ENCODE results near the gene PARD3B. TPM values are rescaled to one million over a fixed set of nuclear protein-coding genes. Genes with fewer than 3 reads are reported as not detected.

Gene PARD3B
- total and polyA plus RNA-seq, 2 of the 4 experiments (the other 2 are of a cell fraction) = 3.3 to 15.6 TPM

GRCh38 chr2:204696124-204696523, 150.8 kb downstream of the PARD3B start:
- Histone ChIP-seq H2AK5ac (ENCODE audit: low read depth, low read length) (no peak overlapping the region), H2BK5ac (ENCODE audit: low read depth, low read length, poor library complexity, severe bottlenecking) (no peak overlapping the region), H3K18ac (ENCODE audit: low read depth, low read length) (no peak overlapping the region), H2AK9ac (replicated peaks; ENCODE audit: low read depth, low read length, poor library complexity) (no peak overlapping the region), H3K79me1 (ENCODE audit: low read depth in 1 of 2, low read length in 2 of 2) (peaks cover 3 to 30% of the 10 kb centered on the region in 2 experiments), H3K27ac (ENCODE audit: insufficient read depth, low read length) (no peak overlapping the region), H4K5ac (ENCODE audit: low read depth, low read length) (no peak overlapping the region), H3K4me3 (ENCODE audit: insufficient read depth, low read depth, low read length) (no peak overlapping the region), H2BK20ac (ENCODE audit: low read depth, low read length) (no peak overlapping the region), H2BK120ac (ENCODE audit: low read depth, low read length) (no peak overlapping the region), H3K14ac (replicated peaks; ENCODE audit: low read depth, low read length) (no peak overlapping the region), H2BK15ac (ENCODE audit: low read depth, low read length) (no peak overlapping the region), H3K9me1 (ENCODE audit: insufficient read depth, low read length) (no peaks in the 10 kb centered on the region), H3K4me2 (ENCODE audit: low read depth, low read length) (no peak overlapping the region), H3K56ac (ENCODE audit: extremely low read depth, insufficient read depth, low read length) (no peak overlapping the region), H3K9me3 (ENCODE audit: control insufficient read depth, insufficient read depth, low read length) (no peaks in the 10 kb centered on the region), H3K4me1 (ENCODE audit: control insufficient read depth, insufficient read depth, low read length) (peaks cover 3% of the 10 kb centered on the region; the same call in 1 of the 2 replicates), H4K91ac (ENCODE audit: insufficient read depth, low read depth, low read length) (no peak overlapping the region), H4K20me1 (ENCODE audit: insufficient read depth, low read length) (no peaks in the 10 kb centered on the region), H2AFZ (replicated peaks; ENCODE audit: low read length, poor library complexity) (no peak overlapping the region), H4K8ac (ENCODE audit: low read depth in 2 of 2, low read length in 2 of 2) (no peak overlapping the region), H3K36me3 (ENCODE audit: control insufficient read depth, insufficient read depth, low read length) (no peaks in the 10 kb centered on the region), H3K9ac (ENCODE audit: low read depth, low read length) (no peak overlapping the region), H3K23ac (ENCODE audit: low read depth, low read length) (no peak overlapping the region), H3K27me3 (ENCODE audit: control insufficient read depth, insufficient read depth, low read length) (no peaks in the 10 kb centered on the region), H3K4ac (ENCODE audit: low read depth, low read length) (no peak overlapping the region)
- intact Hi-C loops (cut with micrococcal nuclease) = loop anchor here (5.0 kb wide), 1 partner anchor 166 kb away; no protein-coding TSS in a partner anchor
- TF ChIP-seq RCOR1 (IDR thresholded peaks at IDR 0.05; ENCODE audit: insufficient replicate concordance, low read length) (no peak), ELK1 (IDR thresholded peaks at IDR 0.05; ENCODE audit: borderline replicate concordance, low read depth, low read length) (no peak), BHLHE40 (IDR thresholded peaks at IDR 0.05; ENCODE audit: low read depth, low read length) (no peak), USF2 (IDR thresholded peaks at IDR 0.05; ENCODE audit: low read depth, low read length) (no peak), FOS (IDR thresholded peaks at IDR 0.05; ENCODE audit: low read depth, low read length) (no peak), NFE2L2 (IDR thresholded peaks at IDR 0.05; ENCODE audit: low read depth, low read length) (no peak), MXI1 (IDR thresholded peaks at IDR 0.05; ENCODE audit: borderline replicate concordance, low read depth, low read length) (no peak), SMC3 (IDR thresholded peaks at IDR 0.05; ENCODE audit: low read depth, low read length) (no peak), MAFK (IDR thresholded peaks at IDR 0.05; ENCODE audit: low read depth, low read length) (no peak), CEBPB (IDR thresholded peaks at IDR 0.05; ENCODE audit: low read depth, low read length) (no peak), CHD1 (IDR thresholded peaks at IDR 0.05; ENCODE audit: low read depth, low read length) (no peak), POLR2A (IDR thresholded peaks at IDR 0.05; ENCODE audit: low read depth, low read length) (no peak), RFX5 (IDR thresholded peaks at IDR 0.05; ENCODE audit: low read depth, low read length) (no peak), CTCF (conservative IDR thresholded peaks at IDR 0.05; ENCODE audit: low read depth, low read length) (no peak), RAD21 (IDR thresholded peaks at IDR 0.05; ENCODE audit: low read length) (no peak), MAZ (IDR thresholded peaks at IDR 0.05; ENCODE audit: borderline replicate concordance, low read depth, low read length) (no peak)
- DNase-seq (no peak), ATAC-seq (ENCODE audit: low read depth) (no peak)
- POLR2A ChIA-PET (ENCODE audit: unreplicated experiment) = no interaction called here
- dilution Hi-C loops (cut with HindIII; ENCODE audit: low sequenced_read_pairs, unreplicated experiment) = no loop called here
- in situ Hi-C loops (cut with MboI; ENCODE audit: low sequenced_read_pairs) = loop anchor here (10.0 kb wide), 1 partner anchor 979 kb away; no protein-coding TSS in a partner anchor
- no TSS peak for BruUV-seq (replicated peaks)
- CTCF ChIA-PET = interaction anchor here (1.2 kb wide), 1 partner anchor 67 kb away, joined by 3 read pairs; no protein-coding TSS in a partner anchor
- no CpG with 5 or more reads among the region's 5 CpGs for WGBS, 2 experiments (ENCODE audit: extremely low coverage in 2 of 2, insufficient read length in 1 of 2)
